ENCODE results near the gene ARFGEF2. TPM values are rescaled to one million over a fixed set of nuclear protein-coding genes. Genes with fewer than 3 reads are reported as not detected.

The ARFGEF2 gene
- total and polyA plus RNA-seq, 3 donors from 2014 or later = 47.8 to 57.0 (median 52.6) TPM

GRCh38 chr20:48962976-48963771 is 41.7 kb downstream of the ARFGEF2 start:
- no peak overlapping the region for H3K4me3 ChIP-seq
- H3K9me3 ChIP-seq = no peaks in the 10 kb centered on the region
- no peaks in the 10 kb centered on the region for H3K36me3 ChIP-seq (ENCODE audit: low read depth, missing control alignments)
- intact Hi-C loops (cut with DNase I; ENCODE audit: low total_unique reads) = no loop called here
- no peaks in the 10 kb centered on the region for H3K27me3 ChIP-seq
- DNase-seq = no peak
- H3K4me1 ChIP-seq = no peaks in the 10 kb centered on the region
- H3K27ac ChIP-seq = no peak overlapping the region
- 86 to 90% methylated on average over 11 of the region's 11 CpGs for WGBS, 2 donors
- TF ChIP-seq POLR2A (IDR thresholded peaks at IDR 0.05) (no peak), CTCF (IDR thresholded peaks at IDR 0.05) (no peak)

DNA sequence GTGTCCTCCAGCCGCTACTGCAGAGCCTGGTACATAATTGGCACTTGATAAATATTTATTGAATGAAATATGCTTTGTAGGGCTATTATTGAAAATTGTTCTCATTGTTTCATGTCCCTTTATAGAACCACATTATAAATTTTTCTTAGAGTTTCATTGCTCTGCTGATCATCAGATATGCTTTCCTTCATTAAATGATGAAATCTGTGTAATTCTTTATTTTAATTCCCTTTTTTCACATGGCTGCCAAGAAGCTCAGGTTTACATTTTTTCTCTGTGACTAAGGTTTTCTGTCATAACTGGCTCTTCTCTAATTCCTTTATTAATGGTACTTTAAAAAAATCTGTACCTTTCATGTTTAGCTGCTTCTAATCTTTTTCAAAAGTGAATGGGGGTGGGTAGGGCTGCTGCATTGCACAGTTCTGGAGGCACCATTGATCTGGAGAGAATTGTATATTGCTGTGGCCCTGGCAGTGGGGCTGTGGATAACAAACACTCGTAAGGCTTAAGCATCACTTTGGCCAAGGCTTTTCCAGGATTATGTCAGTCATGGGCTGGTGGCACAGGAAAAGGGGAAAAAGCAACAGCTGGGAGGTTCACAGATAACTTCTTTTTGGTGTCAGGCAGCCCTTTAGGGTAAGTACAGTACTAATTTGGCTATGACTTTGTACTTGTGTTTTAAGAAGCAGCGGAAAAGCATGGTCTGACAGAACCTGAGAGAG is 43.8 kb downstream of the ARFGEF2 start:
- TF ChIP-seq CTCF (IDR thresholded peaks at IDR 0.05) = no peak
- TF ChIP-seq POLR2A (IDR thresholded peaks at IDR 0.05) = no peak
- Histone ChIP-seq H3K27me3 (no peaks in the 10 kb centered on the region), H3K4me3 (no peak overlapping the region), H3K27ac (no peak overlapping the region), H3K36me3 (ENCODE audit: low read depth, missing control alignments) (no peaks in the 10 kb centered on the region), H3K4me1 (no peaks in the 10 kb centered on the region), H3K9me3 (no peaks in the 10 kb centered on the region)
- intact Hi-C loops (cut with DNase I; ENCODE audit: low total_unique reads) = no loop called here
- 90 to 93% methylated on average over 3 of the region's 3 CpGs for WGBS, 2 donors
- no peak for DNase-seq

GRCh38 chr20:48970681-48971365 is 49.3 kb downstream of the ARFGEF2 start:
- H3K4me1 ChIP-seq = no peaks in the 10 kb centered on the region
- DNase-seq = no peak
- H3K36me3 ChIP-seq (ENCODE audit: low read depth, missing control alignments) = no peaks in the 10 kb centered on the region
- H3K4me3 ChIP-seq = no peak overlapping the region
- WGBS, 2 donors = 88 to 93% methylated on average over 10 of the region's 10 CpGs
- intact Hi-C loops (cut with DNase I; ENCODE audit: low total_unique reads) = no loop called here
- no peaks in the 10 kb centered on the region for H3K27me3 ChIP-seq
- H3K27ac ChIP-seq = no peak overlapping the region
- no peak for TF ChIP-seq POLR2A (IDR thresholded peaks at IDR 0.05)
- no peak for TF ChIP-seq CTCF (IDR thresholded peaks at IDR 0.05)
- no peaks in the 10 kb centered on the region for H3K9me3 ChIP-seq

DNA sequence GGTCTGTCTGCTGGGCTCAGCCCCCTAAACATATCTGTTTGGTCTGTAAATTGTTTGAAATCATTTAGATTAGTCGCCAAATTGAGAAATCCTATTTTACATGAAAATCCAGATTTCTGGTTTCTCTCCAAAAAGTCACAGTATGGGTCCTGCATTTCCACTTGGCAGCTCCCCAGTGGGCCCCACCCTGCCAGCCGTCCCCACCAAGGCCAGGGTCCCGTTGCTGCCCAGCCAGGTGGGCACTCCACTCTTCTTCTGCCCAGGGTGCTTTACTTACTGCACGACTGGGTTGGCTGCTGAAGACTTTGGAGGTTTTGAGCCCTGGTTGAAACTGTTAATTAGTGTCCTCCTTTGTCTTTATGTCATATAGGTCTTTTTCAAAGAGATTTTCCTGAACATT is 50.4 kb downstream of the ARFGEF2 start:
- TF ChIP-seq POLR2A (IDR thresholded peaks at IDR 0.05) = no peak
- TF ChIP-seq CTCF (IDR thresholded peaks at IDR 0.05) = no peak
- intact Hi-C loops (cut with DNase I; ENCODE audit: low total_unique reads) = no loop called here
- DNase-seq = no peak
- Histone ChIP-seq H3K4me3 (no peak overlapping the region), H3K9me3 (no peaks in the 10 kb centered on the region), H3K27ac (no peak overlapping the region), H3K36me3 (ENCODE audit: low read depth, missing control alignments) (no peaks in the 10 kb centered on the region), H3K4me1 (no peaks in the 10 kb centered on the region), H3K27me3 (no peaks in the 10 kb centered on the region)
- 75 to 82% methylated on average over 4 of the region's 4 CpGs for WGBS, 2 donors
